Liver (tissue), 9 donors: Measurements from ENCODE around the gene WFDC6. TPM values are rescaled to one million over a fixed set of nuclear protein-coding genes. Genes with fewer than 3 reads are reported as not detected.

ENCODE experiments used
- DNase-seq: peaks from one replicate; pipeline ENCODE4 v3.0.0-alpha.2; 2017; ENCODE audit warnings: low spot score
- H3K27ac ChIP-seq, 2 donors: one replicate each; pipeline ENCODE4 v1.7.0; 2013; ENCODE audit warnings: inconsistent platforms in 2 of 2, low read length in 2 of 2, control low read depth in 1 of 2, low read depth in 1 of 2, mild to moderate bottlenecking in 1 of 2
- H3K27me3 ChIP-seq, 4 donors: one replicate each; pipeline versions ENCODE4 v1.6.1 to v1.7.0; 2013; ENCODE audit warnings: low read length in 3 of 4, inconsistent platforms in 1 of 4, mild to moderate bottlenecking in 1 of 4, moderate library complexity in 1 of 4; ENCODE audit not compliant: control insufficient read depth in 4 of 4, insufficient read depth in 4 of 4
- H3K36me3 ChIP-seq, 4 donors: one replicate each; pipeline versions ENCODE4 v1.6.1 to v1.7.0; 2013; ENCODE audit warnings: low read length in 3 of 4, mild to moderate bottlenecking in 3 of 4, low read depth in 1 of 4, moderate library complexity in 1 of 4; ENCODE audit not compliant: control insufficient read depth in 4 of 4, insufficient read depth in 3 of 4
- H3K4me1 ChIP-seq, 4 donors: one replicate each; pipeline versions ENCODE4 v1.6.1 to v1.7.0; 2013; ENCODE audit warnings: low read length in 3 of 4, mild to moderate bottlenecking in 3 of 4, moderate library complexity in 1 of 4; ENCODE audit not compliant: control insufficient read depth in 4 of 4, insufficient read depth in 4 of 4
- H3K4me3 ChIP-seq, 3 donors: one replicate each; pipeline versions ENCODE4 v1.6.1 to v1.7.0; 2013; ENCODE audit warnings: low read length in 3 of 3, control low read depth in 1 of 3, low read depth in 1 of 3, mild to moderate bottlenecking in 1 of 3
- H3K9ac ChIP-seq, 2 donors: one replicate each; pipeline ENCODE4 v1.7.0; 2013; ENCODE audit warnings: low read length in 2 of 2, mild to moderate bottlenecking in 2 of 2, moderate library complexity in 2 of 2, control low read depth in 1 of 2, low read depth in 1 of 2
- H3K9me3 ChIP-seq, 4 donors: one replicate each; pipeline versions ENCODE4 v1.6.1 to v1.7.0; 2013; ENCODE audit warnings: low read length in 3 of 4; ENCODE audit not compliant: control insufficient read depth in 4 of 4
- CTCF ChIP-seq: fragments of 150-350 bp; IDR thresholded peaks from 2 replicates; pipeline ENCODE4 v1.5.1; 2017; ENCODE audit warnings: improper control_type of control experiment, low read depth, low read length; ENCODE audit not compliant: missing input control
- EGR1 ChIP-seq, 2 donors: IDR thresholded peaks; 2 replicates each; pipeline ENCODE4 v1.6.1; 2016 to 2018; ENCODE audit warnings: antibody characterized with exemption in 2 of 2, low read depth in 2 of 2
- FOXA1 ChIP-seq: IDR thresholded peaks from 2 replicates; pipeline ENCODE4 v1.6.1; 2016; ENCODE audit warnings: antibody characterized with exemption
- FOXA2 ChIP-seq: IDR thresholded peaks from 2 replicates; pipeline ENCODE4 v1.6.1; 2016; ENCODE audit warnings: antibody characterized with exemption
- GABPA ChIP-seq, 2 donors: IDR thresholded peaks in 1 of 2; conservative IDR thresholded peaks in 1 of 2; 2 replicates each; pipeline ENCODE4 v1.6.1; 2016; ENCODE audit warnings: antibody characterized with exemption in 2 of 2, mild to moderate bottlenecking in 1 of 2, moderate library complexity in 1 of 2
- HNF4A ChIP-seq, 2 donors: conservative IDR thresholded peaks; 2 replicates each; pipeline ENCODE4 v1.6.1; 2016; ENCODE audit warnings: antibody characterized with exemption in 2 of 2, mild to moderate bottlenecking in 2 of 2
- HNF4G ChIP-seq: IDR thresholded peaks from 2 replicates; pipeline ENCODE4 v1.6.1; 2016; ENCODE audit warnings: antibody characterized with exemption
- JUND ChIP-seq, 2 donors: IDR thresholded peaks; 2 replicates each; pipeline ENCODE4 v1.6.1; 2016; ENCODE audit warnings: antibody characterized with exemption in 2 of 2
- MAX ChIP-seq: IDR thresholded peaks from 2 replicates; pipeline ENCODE4 v1.6.1; 2016; ENCODE audit warnings: antibody characterized with exemption
- NR2F2 ChIP-seq: IDR thresholded peaks from 2 replicates; pipeline ENCODE4 v1.6.1; 2016; ENCODE audit warnings: antibody characterized with exemption
- REST ChIP-seq: IDR thresholded peaks from 2 replicates; pipeline ENCODE4 v1.6.1; 2016; ENCODE audit warnings: antibody characterized with exemption, mild to moderate bottlenecking
- RXRA ChIP-seq, 2 donors: IDR thresholded peaks; 2 replicates each; pipeline ENCODE4 v1.6.1; 2017 to 2018; ENCODE audit warnings: antibody characterized with exemption in 2 of 2, mild to moderate bottlenecking in 1 of 2
- SP1 ChIP-seq: IDR thresholded peaks from 2 replicates; pipeline ENCODE4 v1.6.1; 2018; ENCODE audit warnings: antibody characterized with exemption, mild to moderate bottlenecking
- TAF1 ChIP-seq: conservative IDR thresholded peaks from 2 replicates; pipeline ENCODE4 v1.6.1; 2016; ENCODE audit warnings: antibody characterized with exemption, mild to moderate bottlenecking
- YY1 ChIP-seq: IDR thresholded peaks from 2 replicates; pipeline ENCODE4 v1.6.1; 2016; ENCODE audit warnings: antibody characterized with exemption, mild to moderate bottlenecking
- WGBS: extraction: QIAGEN DNeasy Blood & Tissue Kit; methylation state at CpG from one replicate; pipeline ENCODE4 v1.1.7; 2013; 5-methylcytosine and 5-hydroxymethylcytosine counted together
- polyA plus RNA-seq, 2 donors: library from polyadenylated mRNA; stranded (reverse) in 1 of 2; unstranded in 1 of 2; fragments of 200-250 nt in 1 of 2; fragments of >200 nt in 1 of 2; fragmentation: Nextera tagmentation in 1 of 2; extraction: Ambion mirVana in 1 of 2; gene quantifications; one replicate each; pipeline versions ENCODE4 v1.2.1 to v1.2.3, GENCODE V29; 2013 to 2015
- total RNA-seq, 2 donors: library from RNA; depleted of rRNA; stranded (reverse); fragments of >200 nt; gene quantifications; one replicate each; pipeline ENCODE4 v1.2.3, GENCODE V29; 2014
- TF ChIP-seq, protein P1 (sequence below): IDR thresholded peaks from 2 replicates; pipeline ENCODE4 v1.6.1; 2016; ENCODE audit warnings: antibody characterized with exemption
- TF ChIP-seq, protein P2 (sequence below): IDR thresholded peaks from 2 replicates; pipeline ENCODE4 v1.6.1; 2016; ENCODE audit warnings: antibody characterized with exemption
- donor health status: healthy.
- donor health status: healthy.
- donor health status: healthy.
- donor health status: healthy.
- donor health status: healthy.

WFDC6 gene
- total and polyA plus RNA-seq, 4 donors, result not detected

DNA sequence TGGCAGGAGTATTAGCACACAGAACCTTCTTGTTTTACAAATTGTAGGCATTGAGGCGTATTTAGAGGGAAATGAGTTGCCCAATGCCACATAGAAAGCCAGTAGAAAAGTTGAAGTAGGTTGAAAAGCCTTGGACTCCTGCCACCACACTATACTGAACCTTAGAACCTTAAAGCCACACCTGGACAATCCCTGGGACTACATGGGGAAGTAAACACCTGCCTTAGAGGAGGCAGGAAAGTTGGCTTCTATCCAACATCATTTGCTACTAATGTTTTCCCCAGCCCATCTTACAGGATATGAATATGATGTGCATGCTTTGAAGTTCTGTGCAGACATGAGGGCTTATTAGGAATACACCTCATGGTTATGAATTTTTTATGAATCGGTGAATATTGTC, 13.2 kb upstream of the WFDC6 start:
- TF ChIP-seq REST (no peak), SP1 (no peak), GABPA (IDR thresholded peaks at IDR 0.05 in 1 of 2, conservative IDR thresholded peaks at IDR 0.05 in 1 of 2) (no peak), CTCF (no peak), HNF4G (no peak), MAX (no peak), FOXA1 (no peak), NR2F2 (no peak), FOXA2 (no peak), YY1 (no peak), JUND (IDR thresholded peaks at IDR 0.05) (no peak), RXRA (IDR thresholded peaks at IDR 0.05) (no peak), EGR1 (IDR thresholded peaks at IDR 0.05; ENCODE audit: low read depth in 2 of 2) (no peak), TAF1 (no peak), HNF4A (conservative IDR thresholded peaks at IDR 0.05) (no peak)
- TF ChIP-seq, protein P1, sequence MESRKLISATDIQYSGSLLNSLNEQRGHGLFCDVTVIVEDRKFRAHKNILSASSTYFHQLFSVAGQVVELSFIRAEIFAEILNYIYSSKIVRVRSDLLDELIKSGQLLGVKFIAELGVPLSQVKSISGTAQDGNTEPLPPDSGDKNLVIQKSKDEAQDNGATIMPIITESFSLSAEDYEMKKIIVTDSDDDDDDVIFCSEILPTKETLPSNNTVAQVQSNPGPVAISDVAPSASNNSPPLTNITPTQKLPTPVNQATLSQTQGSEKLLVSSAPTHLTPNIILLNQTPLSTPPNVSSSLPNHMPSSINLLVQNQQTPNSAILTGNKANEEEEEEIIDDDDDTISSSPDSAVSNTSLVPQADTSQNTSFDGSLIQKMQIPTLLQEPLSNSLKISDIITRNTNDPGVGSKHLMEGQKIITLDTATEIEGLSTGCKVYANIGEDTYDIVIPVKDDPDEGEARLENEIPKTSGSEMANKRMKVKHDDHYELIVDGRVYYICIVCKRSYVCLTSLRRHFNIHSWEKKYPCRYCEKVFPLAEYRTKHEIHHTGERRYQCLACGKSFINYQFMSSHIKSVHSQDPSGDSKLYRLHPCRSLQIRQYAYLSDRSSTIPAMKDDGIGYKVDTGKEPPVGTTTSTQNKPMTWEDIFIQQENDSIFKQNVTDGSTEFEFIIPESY, result no peak
- TF ChIP-seq, protein P2, sequence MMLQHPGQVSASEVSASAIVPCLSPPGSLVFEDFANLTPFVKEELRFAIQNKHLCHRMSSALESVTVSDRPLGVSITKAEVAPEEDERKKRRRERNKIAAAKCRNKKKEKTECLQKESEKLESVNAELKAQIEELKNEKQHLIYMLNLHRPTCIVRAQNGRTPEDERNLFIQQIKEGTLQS, result no peak
- Histone ChIP-seq H3K9me3 (no peaks in the 10 kb centered on the region), H3K27ac (no peak overlapping the region), H3K36me3 (no peaks in the 10 kb centered on the region), H3K9ac (no peak overlapping the region), H3K4me1 (no peaks in the 10 kb centered on the region), H3K27me3 (peaks cover 0 to 4% (median 0%) of the 10 kb centered on the region in 4 donors), H3K4me3 (no peak overlapping the region)
- WGBS, result 69% methylated on average over 2 of the region's 2 CpGs
- DNase-seq, result no peak

DNA sequence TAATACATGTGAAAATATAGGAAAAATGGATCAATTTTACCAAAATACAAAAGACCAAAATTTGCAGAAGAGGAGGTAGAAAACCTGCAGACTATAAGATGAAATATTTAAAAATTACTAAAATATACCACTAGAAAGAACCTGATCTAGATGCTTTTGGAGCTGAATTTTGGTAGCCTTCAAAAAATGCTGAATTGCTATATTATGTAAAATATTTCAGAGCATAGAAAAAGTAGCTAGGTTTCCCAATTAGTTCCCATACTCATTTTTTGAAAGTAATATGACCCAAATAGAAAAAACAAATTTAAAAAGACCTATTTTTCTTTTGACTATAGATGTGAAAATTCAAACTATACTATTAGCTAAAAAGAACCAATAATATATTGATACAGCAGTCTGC, 11.5 kb upstream of the WFDC6 start:
- no peak overlapping the region for H3K27ac ChIP-seq
- H3K9me3 ChIP-seq, result no peaks in the 10 kb centered on the region
- no peak for DNase-seq
- no peaks in the 10 kb centered on the region for H3K4me1 ChIP-seq
- no peak for TF ChIP-seq TAF1
- peaks cover 0 to 4% (median 2%) of the 10 kb centered on the region in 4 donors for H3K27me3 ChIP-seq
- H3K4me3 ChIP-seq, result no peak overlapping the region
- no peak overlapping the region for H3K9ac ChIP-seq
- no peaks in the 10 kb centered on the region for H3K36me3 ChIP-seq
